ENCODE data around the gene DUT.
"Not testable (repeated sequence)": the region's sequence is repeated elsewhere in the genome, so short reads cannot be mapped to it uniquely, and the experiment has no call there.

The DUT gene

GRCh38 chr15:48330855-48331795 lies at the start of gene DUT:
TSS of gene DUT (plus strand) at chr15:48331429. CDS start at chr15:48331516, 87 bp downstream.
- peak; percentile 62 for DNase-seq (ENCODE audit: low read depth)

DNA sequence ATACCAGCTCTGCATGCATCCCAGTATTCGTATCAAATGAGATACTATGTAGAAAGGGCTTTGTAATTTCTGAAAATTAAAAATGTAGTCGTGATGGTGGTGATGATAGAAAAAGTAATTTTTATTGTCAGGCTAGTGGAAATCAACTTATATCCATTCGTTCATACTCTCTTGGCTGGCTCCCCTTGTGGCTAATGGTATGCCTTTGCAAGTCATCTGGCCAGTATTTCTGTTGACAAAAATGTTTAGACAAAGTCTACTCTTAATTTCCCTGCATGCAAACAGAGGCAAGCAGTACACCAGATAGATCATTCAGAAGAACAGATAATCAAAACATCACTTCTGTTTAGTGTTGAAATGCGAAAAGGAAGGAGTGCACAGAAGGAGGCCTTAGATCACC lies 49.6 kb upstream of the DUT start:
- no peak for DNase-seq (ENCODE audit: low read depth)

DNA sequence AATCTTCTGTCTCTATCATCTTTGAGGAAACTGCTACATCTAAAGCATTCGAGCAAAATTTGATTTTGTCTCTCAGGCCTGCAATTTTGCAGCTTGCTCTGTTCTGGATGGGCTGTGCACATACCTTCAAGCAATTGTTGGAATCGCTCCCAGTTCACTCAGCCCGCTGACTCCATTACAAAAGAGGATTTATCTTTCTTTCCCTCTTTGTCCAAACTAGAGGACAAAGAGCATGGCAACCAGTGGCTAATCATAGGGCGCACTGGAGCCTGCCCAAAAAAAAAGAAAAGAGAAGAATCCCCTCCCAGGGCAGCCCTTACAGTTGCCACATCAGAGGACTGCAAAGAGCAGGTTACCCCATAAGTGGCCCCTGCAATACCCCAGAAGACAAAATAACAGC lies 49.0 kb upstream of the DUT start:
- no peak for DNase-seq (ENCODE audit: low read depth)

DNA sequence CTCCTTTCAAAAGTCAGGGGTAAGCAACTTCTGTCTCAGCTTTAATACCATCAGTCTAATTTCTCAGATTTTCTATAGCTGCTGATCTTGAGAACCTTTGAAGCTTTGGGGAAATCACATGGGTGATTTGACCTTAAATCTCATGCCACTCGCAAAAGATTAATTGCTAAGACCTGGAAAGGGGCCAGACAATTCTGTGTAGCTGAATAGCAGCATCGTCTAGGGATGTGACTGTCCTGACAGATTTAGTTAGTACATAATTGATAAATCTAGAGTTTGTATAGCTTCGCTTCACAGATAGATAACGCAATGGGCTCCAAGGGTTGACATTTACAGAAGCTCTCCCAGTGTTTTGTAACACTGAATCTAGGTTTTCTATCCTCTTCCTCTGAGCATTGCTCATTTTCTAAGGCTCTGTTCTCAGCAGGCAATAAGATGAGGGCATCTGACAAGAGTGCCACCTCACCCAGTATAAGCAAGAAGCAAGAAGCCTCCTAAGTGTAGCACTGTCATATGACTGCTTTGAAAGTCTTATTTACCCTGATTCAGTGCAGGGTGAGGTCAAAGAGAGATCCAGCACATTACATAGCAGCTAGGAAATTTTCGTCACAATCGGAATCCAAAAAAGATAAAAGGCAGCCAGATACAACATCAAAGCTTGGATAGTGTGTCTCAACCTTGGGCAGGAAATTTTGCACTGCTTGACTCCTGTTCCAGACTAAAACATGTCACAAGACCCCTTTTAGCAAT lies 47.7 kb upstream of the DUT start:
- no peak for DNase-seq (ENCODE audit: low read depth)

- no peak for DNase-seq (ENCODE audit: low read depth)
These were observed 45.7 kb upstream of the DUT start for GRCh38 chr15:48285329-48286214.

- DNase-seq (ENCODE audit: low read depth): no peak
These were observed 41.6 kb upstream of the DUT start for GRCh38 chr15:48289628-48290027.

GRCh38 chr15:48292458-48292857 lies 38.8 kb upstream of the DUT start:
- no peak for DNase-seq (ENCODE audit: low read depth)

DNA sequence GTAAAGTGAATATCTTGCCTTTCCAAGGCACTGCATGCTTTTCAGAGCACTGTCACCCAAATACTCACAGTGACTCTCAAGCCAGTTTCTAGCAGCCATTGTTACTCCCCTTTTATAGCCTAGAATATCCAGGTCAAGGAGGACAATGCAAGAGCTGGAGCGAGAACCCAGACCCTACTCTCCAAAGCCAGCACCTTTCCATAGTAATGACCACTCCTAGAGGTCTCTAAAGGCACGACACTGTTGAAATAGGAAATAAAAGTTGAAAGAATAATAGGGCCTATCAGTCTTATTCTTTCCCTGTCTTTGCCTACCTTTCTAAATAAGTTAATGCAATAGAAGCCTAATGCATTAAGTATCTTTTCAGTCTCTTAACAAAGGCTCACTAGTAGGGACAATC lies 33.6 kb upstream of the DUT start:
- DNase-seq (ENCODE audit: low read depth): no peak

GRCh38 chr15:48298914-48299313 lies 32.3 kb upstream of the DUT start:
- DNase-seq (ENCODE audit: low read depth): no peak

- DNase-seq (ENCODE audit: low read depth): no peak
These were observed 31.2 kb upstream of the DUT start for GRCh38 chr15:48300038-48300437.

GRCh38 chr15:48304398-48304797 lies 26.8 kb upstream of the DUT start:
- no peak for DNase-seq (ENCODE audit: low read depth)

- no peak for DNase-seq (ENCODE audit: low read depth)
These were observed 24.6 kb upstream of the DUT start for GRCh38 chr15:48306639-48307038.

DNA sequence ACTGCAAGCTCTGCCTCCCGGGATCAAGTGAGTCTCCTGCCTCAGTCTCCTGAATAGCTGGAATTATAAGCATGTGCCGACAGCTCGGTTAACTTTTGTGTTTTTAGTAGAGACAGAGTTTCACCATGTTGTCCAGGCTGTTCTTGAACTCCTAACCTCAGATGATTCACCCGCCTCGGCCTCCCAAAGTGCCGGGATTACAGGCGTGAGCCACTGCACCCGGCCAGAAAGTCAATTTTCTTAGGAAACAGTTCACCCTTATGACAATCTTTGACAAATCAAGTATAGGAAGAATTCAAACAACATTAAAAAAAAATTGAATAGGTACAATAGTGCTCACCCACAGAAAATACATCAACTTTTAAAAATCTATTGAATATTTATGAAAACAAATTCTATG lies 23.6 kb upstream of the DUT start:
- no peak for DNase-seq (ENCODE audit: low read depth)

DNA sequence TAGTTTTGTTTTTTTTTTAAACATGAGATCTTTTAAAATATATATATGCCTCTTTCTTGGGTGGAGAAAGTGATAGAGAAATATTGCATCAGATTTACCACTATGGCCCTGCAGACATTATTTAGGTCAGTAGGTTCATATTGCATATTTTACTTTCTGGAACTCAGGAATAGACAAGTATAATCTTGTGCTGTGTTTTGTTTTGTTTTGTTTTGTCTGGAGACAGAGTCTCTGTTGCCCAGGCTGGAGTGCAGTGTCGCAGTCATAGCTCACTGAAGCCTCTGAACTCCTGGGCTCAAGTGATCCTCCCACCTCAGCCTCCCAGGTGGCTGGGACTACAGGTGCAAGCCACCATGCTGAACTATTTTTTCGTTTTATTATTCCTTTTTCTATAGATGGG lies 21.5 kb upstream of the DUT start:
- no peak for DNase-seq (ENCODE audit: low read depth)

GRCh38 chr15:48313216-48313615 lies 18.0 kb upstream of the DUT start:
- DNase-seq (ENCODE audit: low read depth): no peak

- no peak for DNase-seq (ENCODE audit: low read depth)
These were observed 16.2 kb upstream of the DUT start for GRCh38 chr15:48315041-48315440.

GRCh38 chr15:48317221-48317620 lies 14.0 kb upstream of the DUT start:
- DNase-seq (ENCODE audit: low read depth): no peak

DNA sequence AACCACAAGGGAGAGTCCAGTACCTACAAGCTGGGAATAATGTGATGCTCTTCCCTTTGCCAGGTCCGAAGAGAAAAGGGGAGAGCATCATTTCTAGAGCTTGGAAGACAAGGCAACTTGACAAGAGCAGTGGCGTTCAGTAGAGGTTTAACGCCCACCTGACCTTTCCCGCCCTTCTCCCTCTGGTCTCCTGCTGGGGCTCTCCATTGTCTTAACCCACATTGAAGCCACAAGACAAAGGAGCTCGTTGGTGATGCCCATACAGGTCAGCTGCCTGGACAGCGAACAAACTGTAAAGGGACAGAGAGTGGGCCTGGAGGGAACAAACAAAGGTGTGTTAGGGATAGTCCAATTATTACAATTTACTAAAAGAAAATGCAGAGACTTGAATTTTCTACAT lies 13.1 kb upstream of the DUT start:
- DNase-seq (ENCODE audit: low read depth): no peak

GRCh38 chr15:48323294-48323693 lies 7.9 kb upstream of the DUT start:
- DNase-seq (ENCODE audit: low read depth): no peak

- DNase-seq (ENCODE audit: low read depth): no peak
These were observed 6.3 kb upstream of the DUT start for GRCh38 chr15:48324949-48325348.

DNA sequence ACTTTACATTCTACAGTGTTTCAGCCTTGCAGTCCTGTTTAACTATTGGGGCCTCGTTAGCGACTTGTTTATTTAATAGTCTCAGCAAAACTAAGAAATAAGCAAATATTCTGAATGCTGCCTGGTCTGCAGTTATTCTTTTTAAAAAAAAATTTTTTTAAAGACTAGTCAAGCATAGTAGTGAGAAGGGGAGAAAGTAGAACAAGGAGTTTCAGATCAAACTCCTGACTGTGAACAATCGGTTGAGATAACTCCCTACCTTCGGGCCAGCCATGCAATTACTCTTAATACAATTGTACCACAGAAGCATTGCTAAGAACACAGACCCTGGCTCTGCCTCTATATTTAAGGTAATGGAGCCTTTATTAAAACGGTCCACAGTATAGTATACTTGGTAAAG lies 5.8 kb upstream of the DUT start:
- DNase-seq (ENCODE audit: low read depth): no peak

GRCh38 chr15:48326180-48326579 lies 5.0 kb upstream of the DUT start:
- DNase-seq (ENCODE audit: low read depth): not testable (repeated sequence)
